CD4-positive, CD25-positive, alpha-beta regulatory T cell (primary cell): ENCODE results near the gene NUDT1. TPM values are rescaled to one million over a fixed set of nuclear protein-coding genes. Genes with fewer than 3 reads are reported as not detected.
"Not testable (repeated sequence)": the region's sequence is repeated elsewhere in the genome, so short reads cannot be mapped to it uniquely, and the experiment has no call there.

ENCODE experiments used
- ATAC-seq, 2 donors: fragments of 150-1000 bp; cut with Tn5 transposase; one replicate each; pipeline ENCODE4 v1.10.0; 2021; ENCODE audit warnings: low read depth in 2 of 2, moderate number of reproducible peaks in 2 of 2, moderate library complexity in 1 of 2
- DNase-seq, 3 donors: peaks; one replicate each; pipeline versions ENCODE4 v3.0.0 to v3.0.0-alpha.2; 2012 to 2022; ENCODE audit warnings: mixed read lengths in 1 of 3
- H3K27ac ChIP-seq: one replicate; pipeline ENCODE4 v1.7.0; 2013; ENCODE audit warnings: mild to moderate bottlenecking, low read length; ENCODE audit not compliant: insufficient read depth, poor library complexity, severe bottlenecking
- H3K27me3 ChIP-seq: one replicate; pipeline ENCODE4 v1.7.0; 2013; ENCODE audit warnings: low read length; ENCODE audit not compliant: control insufficient read depth, insufficient read depth
- H3K36me3 ChIP-seq: one replicate; pipeline ENCODE4 v1.7.0; 2013; ENCODE audit warnings: mild to moderate bottlenecking, low read length, moderate library complexity; ENCODE audit not compliant: control insufficient read depth, insufficient read depth
- H3K4me1 ChIP-seq: 2 replicates; pipeline ENCODE4 v1.7.0; 2013; ENCODE audit warnings: mild to moderate bottlenecking, low read length; ENCODE audit not compliant: insufficient read depth, control insufficient read depth, poor library complexity, severe bottlenecking
- H3K4me3 ChIP-seq: one replicate; pipeline ENCODE4 v1.7.0; 2013; ENCODE audit warnings: low read depth, mild to moderate bottlenecking, low read length, moderate library complexity
- H3K9me3 ChIP-seq, 2 experiments: 1 replicate in 1 of 2; 2 replicates in 1 of 2; pipeline ENCODE4 v1.7.0; 2013; ENCODE audit warnings: low read length in 2 of 2, mild to moderate bottlenecking in 1 of 2, moderate library complexity in 1 of 2; ENCODE audit not compliant: control insufficient read depth in 2 of 2
- H3K27ac Mint-ChIP-seq, 3 donors: one replicate each; pipeline ENCODE4 v1.8.0; 2020 to 2022; ENCODE audit warnings: mild to moderate bottlenecking in 3 of 3, mixed read lengths in 3 of 3, moderate library complexity in 2 of 3
- H3K27me3 Mint-ChIP-seq: one replicate; pipeline ENCODE4 v1.8.0; 2022; ENCODE audit warnings: mild to moderate bottlenecking, mixed read lengths
- H3K36me3 Mint-ChIP-seq: one replicate; pipeline ENCODE4 v1.8.0; 2020; ENCODE audit warnings: mixed read lengths
- H3K4me1 Mint-ChIP-seq, 4 donors: one replicate each; pipeline ENCODE4 v1.8.0; 2020 to 2022; ENCODE audit warnings: mixed read lengths in 4 of 4, mild to moderate bottlenecking in 1 of 4
- H3K4me3 Mint-ChIP-seq, 4 donors: one replicate each; pipeline ENCODE4 v1.8.0; 2020 to 2022; ENCODE audit warnings: mild to moderate bottlenecking in 4 of 4, mixed read lengths in 4 of 4, moderate library complexity in 3 of 4
- H3K9me3 Mint-ChIP-seq, 7 donors: one replicate each; pipeline ENCODE4 v1.8.0; 2020 to 2022; ENCODE audit warnings: mixed read lengths in 7 of 7, mild to moderate bottlenecking in 3 of 7, moderate library complexity in 2 of 7
- polyA plus RNA-seq, 4 donors: library from polyadenylated mRNA; unstranded; fragments of 300-500 nt; fragmentation: Illumina TruSeq; gene quantifications; one replicate each; pipeline ENCODE4 v1.2.3, GENCODE V29; 2021
- total RNA-seq: library from RNA; stranded (reverse); gene quantifications from one replicate; pipeline ENCODE4 v1.2.3, GENCODE V29; 2022

The NUDT1 gene
- total and polyA plus RNA-seq, 5 donors from 2014 or later: 17.5 to 73.7 (median 69.8) TPM

DNA sequence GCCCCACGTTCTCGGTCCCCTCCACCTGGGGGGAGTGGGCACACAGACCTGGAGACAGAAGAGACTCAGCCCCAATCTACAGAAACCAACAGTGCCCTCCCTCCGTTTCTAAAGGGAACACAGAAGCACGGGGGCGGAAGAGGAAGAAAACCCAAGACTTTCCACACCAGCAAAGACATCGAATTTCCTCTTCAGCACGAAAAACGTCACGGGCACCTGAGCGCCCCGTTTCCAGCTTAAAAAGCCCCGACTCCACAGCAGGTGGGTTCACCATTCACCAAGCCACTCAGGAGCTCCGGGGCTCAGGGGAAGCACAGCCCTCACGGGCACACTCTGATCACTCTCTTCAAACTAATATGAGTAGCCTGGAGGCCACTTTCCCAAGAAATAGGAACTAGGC is 19.6 kb downstream of the NUDT1 start:
- H3K27ac Mint-ChIP-seq: peak overlapping the region; percentile 88 to 96 (median 90)
- ATAC-seq (peak in 1 of 2 donors; percentile 42), DNase-seq (peak in 2 of 3 donors; percentile 12 to 37)
- H3K27me3 ChIP-seq: no peaks in the 10 kb centered on the region
- H3K9me3 Mint-ChIP-seq: no peaks in the 10 kb centered on the region
- H3K27ac ChIP-seq: peak overlapping the region; percentile 28
- no peak overlapping the region for H3K4me3 ChIP-seq
- H3K36me3 Mint-ChIP-seq: peaks cover 11% of the 10 kb centered on the region
- H3K4me1 ChIP-seq: peaks cover 4% of the 10 kb centered on the region
- H3K36me3 ChIP-seq: no peaks in the 10 kb centered on the region
- peak overlapping the region in 2 of 4 donors; percentile 55 to 65 for H3K4me3 Mint-ChIP-seq
- H3K9me3 ChIP-seq: no peaks in the 10 kb centered on the region
- no peaks in the 10 kb centered on the region for H3K27me3 Mint-ChIP-seq
- H3K4me1 Mint-ChIP-seq: peaks cover 0 to 12% (median 6%) of the 10 kb centered on the region in 4 donors

DNA sequence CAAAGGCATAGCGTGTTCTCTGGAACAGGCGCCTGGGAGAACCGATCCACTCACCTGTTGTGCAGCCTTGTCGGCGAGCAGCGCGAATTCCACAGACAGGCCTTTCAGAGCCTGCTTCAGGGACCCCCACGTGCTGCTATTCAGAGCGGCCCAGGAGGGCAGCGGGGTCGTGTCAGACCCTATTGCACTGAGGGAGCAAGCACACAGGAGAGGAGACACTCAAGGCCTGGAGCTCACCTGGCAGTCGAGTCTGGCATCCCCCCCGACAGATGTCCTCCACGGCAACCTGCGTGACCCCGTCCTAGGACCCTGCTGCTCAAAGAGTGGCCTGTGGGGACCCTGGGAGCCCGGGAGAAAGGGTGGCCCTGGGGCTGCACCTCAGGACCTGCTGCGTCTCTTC is 21.1 kb downstream of the NUDT1 start:
- ATAC-seq: no peak
- H3K27ac ChIP-seq: no peak overlapping the region
- Mint-ChIP-seq H3K27ac (no peak overlapping the region), H3K4me3 (no peak overlapping the region), H3K4me1 (peaks cover 0 to 12% (median 6%) of the 10 kb centered on the region in 4 donors), H3K36me3 (peaks cover 10% of the 10 kb centered on the region), H3K27me3 (no peaks in the 10 kb centered on the region), H3K9me3 (no peaks in the 10 kb centered on the region)
- peaks cover 4% of the 10 kb centered on the region for H3K4me1 ChIP-seq
- no peaks in the 10 kb centered on the region for H3K27me3 ChIP-seq
- no peak overlapping the region for H3K4me3 ChIP-seq
- H3K36me3 ChIP-seq: no peaks in the 10 kb centered on the region
- DNase-seq: no peak
- no peaks in the 10 kb centered on the region for H3K9me3 ChIP-seq

DNA sequence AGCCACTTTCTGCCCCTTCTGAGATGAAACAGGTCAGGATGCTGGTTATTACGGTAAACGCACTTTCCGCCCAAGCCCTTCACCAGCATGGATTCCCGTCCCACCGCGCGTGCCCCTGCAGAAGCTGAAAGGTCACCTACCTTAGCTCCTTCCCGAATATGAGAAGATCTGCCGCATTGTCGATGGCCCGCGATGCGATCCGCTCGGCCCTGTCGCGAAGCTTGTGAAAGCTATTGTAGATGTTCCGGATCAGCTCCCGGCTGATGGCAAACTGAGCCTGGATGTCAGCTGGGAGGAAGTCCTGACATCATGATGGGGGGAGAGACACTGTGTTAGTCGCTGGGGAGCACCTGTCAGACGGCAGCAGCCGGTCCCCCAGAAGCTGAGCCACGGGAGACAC is 22.1 kb downstream of the NUDT1 start:
- H3K4me3 Mint-ChIP-seq: no peak overlapping the region
- H3K27me3 ChIP-seq: no peaks in the 10 kb centered on the region

DNA sequence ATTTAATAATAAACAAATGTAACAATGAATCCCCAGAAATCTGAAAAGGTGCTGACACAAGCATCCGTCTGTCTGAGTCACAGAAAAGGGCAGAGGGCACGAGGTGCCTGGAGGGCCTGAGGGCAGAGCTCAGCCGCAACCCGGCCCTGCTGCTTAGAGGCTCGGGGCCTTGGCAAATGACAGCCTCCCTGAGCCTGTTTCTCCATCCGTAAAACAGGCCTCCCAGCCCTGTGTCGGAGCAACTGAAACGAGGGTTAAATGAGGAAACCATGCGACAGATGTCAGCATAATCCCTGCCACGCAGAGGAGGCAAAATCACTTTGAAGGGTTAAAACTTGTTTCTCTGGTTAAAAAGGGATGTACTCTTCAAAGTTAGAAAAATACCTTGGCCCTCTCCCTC is 24.9 kb downstream of the NUDT1 start:
- H3K36me3 Mint-ChIP-seq: peaks cover 16% of the 10 kb centered on the region
- H3K9me3 Mint-ChIP-seq: no peaks in the 10 kb centered on the region
- peaks cover 0 to 3% (median under 1%) of the 10 kb centered on the region in 4 donors for H3K4me1 Mint-ChIP-seq
- no peak overlapping the region for H3K4me3 Mint-ChIP-seq
- Histone ChIP-seq H3K4me1 (no peaks in the 10 kb centered on the region), H3K36me3 (no peaks in the 10 kb centered on the region), H3K27ac (no peak overlapping the region), H3K9me3 (no peaks in the 10 kb centered on the region), H3K4me3 (no peak overlapping the region), H3K27me3 (no peaks in the 10 kb centered on the region)
- DNase-seq (no peak), ATAC-seq (no peak)
- no peak overlapping the region for H3K27ac Mint-ChIP-seq
- H3K27me3 Mint-ChIP-seq: no peaks in the 10 kb centered on the region

More for the DNA sequence above, 22.1 kb downstream of the NUDT1 start:
- no peaks in the 10 kb centered on the region for H3K27me3 Mint-ChIP-seq
- peaks cover 0 to 12% (median 6%) of the 10 kb centered on the region in 4 donors for H3K4me1 Mint-ChIP-seq
- peaks cover 4% of the 10 kb centered on the region for H3K4me1 ChIP-seq
- H3K36me3 ChIP-seq: no peaks in the 10 kb centered on the region
- no peak overlapping the region for H3K27ac ChIP-seq
- H3K36me3 Mint-ChIP-seq: peaks cover 10% of the 10 kb centered on the region
- ATAC-seq: no peak
- H3K9me3 ChIP-seq: no peaks in the 10 kb centered on the region
- H3K4me3 ChIP-seq: no peak overlapping the region
- H3K9me3 Mint-ChIP-seq: no peaks in the 10 kb centered on the region
- H3K27ac Mint-ChIP-seq: peak overlapping the region in 1 of 3 donors; percentile 11
- no peak for DNase-seq

DNA sequence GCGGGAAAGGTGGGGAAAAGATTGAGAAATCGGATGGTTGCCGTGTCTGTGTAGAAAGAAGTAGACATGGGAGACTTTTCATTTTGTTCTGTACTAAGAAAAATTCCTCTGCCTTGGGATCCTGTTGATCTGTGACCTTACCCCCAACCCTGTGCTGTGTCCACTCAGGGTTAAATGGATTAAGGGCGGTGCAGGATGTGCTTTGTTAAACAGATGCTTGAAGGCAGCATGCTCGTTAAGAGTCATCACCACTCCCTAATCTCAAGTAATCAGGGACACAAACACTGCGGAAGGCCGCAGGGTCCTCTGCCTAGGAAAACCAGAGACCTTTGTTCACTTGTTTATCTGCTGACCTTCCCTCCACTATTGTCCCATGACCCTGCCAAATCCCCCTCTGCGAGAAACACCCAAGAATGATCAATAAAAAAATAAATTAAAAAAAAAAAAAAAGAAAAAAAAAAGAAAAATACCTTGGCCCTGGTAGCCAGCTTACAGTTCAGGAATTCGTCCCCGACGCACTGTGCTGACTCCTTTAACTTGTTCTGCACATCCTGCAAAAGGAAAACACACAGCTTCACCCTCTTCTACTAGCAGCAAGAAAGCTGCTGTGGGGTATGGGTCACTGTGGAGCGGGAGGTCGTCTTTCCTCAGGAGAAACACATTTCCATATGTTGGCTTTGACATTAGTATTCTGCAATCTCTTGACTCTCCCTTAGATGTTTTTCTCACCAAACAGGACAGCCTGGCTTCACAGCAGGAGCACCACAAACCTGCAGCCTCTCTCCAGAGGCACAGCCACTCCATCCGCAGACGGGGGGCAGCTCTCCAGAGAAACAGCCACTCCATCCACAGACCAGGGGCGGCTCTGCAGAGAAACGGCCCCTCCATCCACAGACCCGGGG is 27.3 kb downstream of the NUDT1 start:
- not testable (repeated sequence) for H3K27me3 Mint-ChIP-seq, H3K27me3 ChIP-seq, DNase-seq, H3K9me3 ChIP-seq, ATAC-seq, H3K27ac ChIP-seq, H3K9me3 Mint-ChIP-seq, H3K4me1 ChIP-seq, H3K4me1 Mint-ChIP-seq, H3K27ac Mint-ChIP-seq, H3K36me3 ChIP-seq, H3K4me3 Mint-ChIP-seq, H3K4me3 ChIP-seq
- peaks cover 11% of the 10 kb centered on the region for H3K36me3 Mint-ChIP-seq

DNA sequence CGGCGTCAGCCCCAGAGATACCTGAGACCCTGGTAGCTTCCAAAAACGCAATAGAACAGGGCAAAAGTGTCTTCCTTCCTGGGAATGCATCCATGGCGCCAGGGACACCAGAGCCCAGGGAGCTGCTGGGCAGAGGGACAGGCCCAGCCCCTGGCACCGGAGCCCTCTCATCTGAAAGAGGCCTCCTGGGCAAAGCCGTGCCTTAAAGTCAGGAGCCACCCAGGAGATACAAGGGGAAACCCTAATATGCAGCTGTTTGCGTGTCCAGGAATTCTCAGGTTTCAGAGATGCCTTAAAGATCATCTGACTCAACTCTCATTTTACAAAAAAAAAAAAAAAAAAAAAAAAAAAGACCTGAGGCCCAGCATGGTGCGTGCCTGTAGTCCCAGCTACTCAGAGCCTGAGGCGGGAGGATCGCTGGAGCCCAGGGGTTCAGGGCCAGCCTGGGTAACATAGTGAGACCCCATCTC is 28.0 kb downstream of the NUDT1 start:
- no peaks in the 10 kb centered on the region for H3K27me3 ChIP-seq
- peaks cover 8% of the 10 kb centered on the region for H3K36me3 Mint-ChIP-seq
- H3K9me3 Mint-ChIP-seq: no peaks in the 10 kb centered on the region
- no peak overlapping the region for H3K4me3 Mint-ChIP-seq
- ATAC-seq (no peak), DNase-seq (no peak)
- no peaks in the 10 kb centered on the region for H3K4me1 Mint-ChIP-seq
- H3K27ac ChIP-seq: no peak overlapping the region
- no peaks in the 10 kb centered on the region for H3K27me3 Mint-ChIP-seq
- H3K36me3 ChIP-seq: no peaks in the 10 kb centered on the region
- H3K4me3 ChIP-seq: no peak overlapping the region
- H3K9me3 ChIP-seq: no peaks in the 10 kb centered on the region
- no peaks in the 10 kb centered on the region for H3K4me1 ChIP-seq
- no peak overlapping the region for H3K27ac Mint-ChIP-seq

DNA sequence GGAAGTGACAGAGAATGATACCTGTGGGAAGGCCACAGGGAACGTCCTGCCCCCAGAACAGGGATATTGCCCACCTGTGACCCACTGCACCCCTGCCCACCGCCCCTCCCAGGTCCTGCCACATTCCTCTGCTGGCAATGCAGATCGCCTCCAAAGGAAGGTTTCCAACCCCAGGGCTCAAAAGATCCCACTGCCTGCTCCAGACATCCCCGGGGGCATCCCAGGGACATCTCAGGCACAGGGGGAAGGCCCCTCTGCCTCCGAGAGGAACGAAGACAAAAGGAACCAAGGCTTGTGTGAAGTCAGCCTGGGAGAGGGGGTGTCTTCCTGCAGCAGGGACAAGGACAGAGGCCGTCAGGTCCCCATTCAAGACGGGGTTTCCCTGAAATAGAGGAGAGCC is 28.5 kb downstream of the NUDT1 start:
- Mint-ChIP-seq H3K4me1 (no peaks in the 10 kb centered on the region), H3K4me3 (no peak overlapping the region), H3K9me3 (no peaks in the 10 kb centered on the region), H3K27ac (no peak overlapping the region), H3K36me3 (peaks cover 8% of the 10 kb centered on the region), H3K27me3 (no peaks in the 10 kb centered on the region)
- H3K27ac ChIP-seq: no peak overlapping the region
- no peaks in the 10 kb centered on the region for H3K27me3 ChIP-seq
- no peaks in the 10 kb centered on the region for H3K9me3 ChIP-seq
- DNase-seq (no peak), ATAC-seq (no peak)
- no peaks in the 10 kb centered on the region for H3K36me3 ChIP-seq
- no peak overlapping the region for H3K4me3 ChIP-seq
- no peaks in the 10 kb centered on the region for H3K4me1 ChIP-seq
